Astrocyte of the cerebellum (primary cell): ENCODE data around the gene RPS27L.
A peak's percentile ranks its signal among the peaks of the same experiment; 100 is the strongest.

Source experiments
- DNase-seq: peaks from one replicate; pipeline ENCODE4 v3.0.0-alpha.2; 2011; ENCODE audit warnings: low read depth
- H3K4me3 ChIP-seq: 2 replicates; pipeline ENCODE4 v1.5.1; 2011; ENCODE audit warnings: mild to moderate bottlenecking, low read depth, low read length, moderate library complexity
- in situ Hi-C: cut with HindIII; loops from 2 replicates; pipeline ENCODE4 v1.10.0; 2017; ENCODE audit warnings: low sequenced_read_pairs
- TF ChIP-seq, protein P1 (sequence below): IDR thresholded peaks from 2 replicates; pipeline ENCODE4 v1.5.1; 2012; ENCODE audit warnings: low read length, low read depth, moderate library complexity, mild to moderate bottlenecking; ENCODE audit errors: missing control alignments

Gene RPS27L

DNA sequence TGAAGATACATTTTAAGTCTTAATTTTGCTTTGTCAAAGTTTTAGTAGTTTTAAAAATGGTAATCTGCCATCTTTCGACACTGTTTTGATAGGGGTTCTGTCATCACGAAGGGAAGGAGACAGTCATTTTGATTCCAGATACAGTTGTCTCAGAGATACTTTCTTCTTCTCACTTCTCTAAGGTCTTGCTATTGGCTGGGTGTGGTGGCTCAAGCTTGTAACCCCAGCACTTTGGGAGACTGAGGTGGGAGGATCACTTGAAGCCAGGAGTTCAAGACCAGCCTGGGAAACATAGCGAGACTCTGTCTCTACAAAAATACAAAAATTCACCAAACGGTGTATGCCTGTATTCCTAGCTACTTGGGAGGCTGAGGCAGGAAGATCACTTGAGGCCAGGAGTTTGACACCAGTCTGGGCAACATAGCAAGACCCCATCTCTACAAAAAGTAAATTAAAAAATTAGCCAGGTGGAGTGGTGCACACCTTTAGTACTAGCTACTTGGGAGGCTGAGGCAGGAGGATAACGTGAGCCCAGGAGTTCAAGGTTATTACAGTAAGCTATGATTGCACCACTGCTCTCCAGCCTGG, 35.4 kb upstream of the RPS27L start:
- no peak for DNase-seq
- in situ Hi-C loops, result no loop called here
- TF ChIP-seq, protein P1, sequence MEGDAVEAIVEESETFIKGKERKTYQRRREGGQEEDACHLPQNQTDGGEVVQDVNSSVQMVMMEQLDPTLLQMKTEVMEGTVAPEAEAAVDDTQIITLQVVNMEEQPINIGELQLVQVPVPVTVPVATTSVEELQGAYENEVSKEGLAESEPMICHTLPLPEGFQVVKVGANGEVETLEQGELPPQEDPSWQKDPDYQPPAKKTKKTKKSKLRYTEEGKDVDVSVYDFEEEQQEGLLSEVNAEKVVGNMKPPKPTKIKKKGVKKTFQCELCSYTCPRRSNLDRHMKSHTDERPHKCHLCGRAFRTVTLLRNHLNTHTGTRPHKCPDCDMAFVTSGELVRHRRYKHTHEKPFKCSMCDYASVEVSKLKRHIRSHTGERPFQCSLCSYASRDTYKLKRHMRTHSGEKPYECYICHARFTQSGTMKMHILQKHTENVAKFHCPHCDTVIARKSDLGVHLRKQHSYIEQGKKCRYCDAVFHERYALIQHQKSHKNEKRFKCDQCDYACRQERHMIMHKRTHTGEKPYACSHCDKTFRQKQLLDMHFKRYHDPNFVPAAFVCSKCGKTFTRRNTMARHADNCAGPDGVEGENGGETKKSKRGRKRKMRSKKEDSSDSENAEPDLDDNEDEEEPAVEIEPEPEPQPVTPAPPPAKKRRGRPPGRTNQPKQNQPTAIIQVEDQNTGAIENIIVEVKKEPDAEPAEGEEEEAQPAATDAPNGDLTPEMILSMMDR, result no peak
- H3K4me3 ChIP-seq, result no peak overlapping the region

DNA sequence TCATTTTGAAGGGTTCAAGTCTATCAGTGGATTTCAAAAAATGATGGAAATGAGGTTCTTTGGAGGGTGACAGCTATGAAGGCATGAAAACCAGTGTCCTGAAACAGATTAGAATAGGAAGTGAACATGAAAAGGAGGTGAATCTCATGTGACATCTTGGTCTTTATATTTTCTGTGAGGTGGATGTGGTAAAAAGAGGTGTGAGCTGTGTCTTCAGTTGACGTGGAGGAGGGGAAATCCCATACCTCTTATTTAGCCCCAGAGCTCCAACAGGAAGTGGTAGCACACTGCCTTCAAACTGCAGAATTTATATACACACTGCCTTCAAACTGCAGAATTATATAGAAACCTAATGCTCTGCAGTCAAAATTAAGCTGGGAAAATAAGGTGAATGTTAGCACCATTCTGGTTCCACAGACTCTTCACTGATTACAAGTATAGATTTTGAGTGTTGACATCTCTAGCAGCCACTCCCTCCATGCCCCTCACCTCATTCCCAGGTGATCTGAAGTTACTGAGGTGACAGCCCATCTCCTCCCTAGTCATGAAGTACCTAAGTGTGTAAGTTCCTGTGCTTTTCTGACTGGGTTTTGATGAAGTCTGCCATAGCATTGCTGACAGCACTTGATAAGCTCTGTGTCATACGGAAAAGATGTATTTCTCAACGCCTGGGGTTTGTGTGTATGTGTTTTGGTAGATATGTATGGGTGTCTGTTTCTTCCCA, 34.8 kb upstream of the RPS27L start:
- TF ChIP-seq, protein P1, result no peak
- in situ Hi-C loops, result no loop called here
- no peak overlapping the region for H3K4me3 ChIP-seq
- DNase-seq, result no peak

DNA sequence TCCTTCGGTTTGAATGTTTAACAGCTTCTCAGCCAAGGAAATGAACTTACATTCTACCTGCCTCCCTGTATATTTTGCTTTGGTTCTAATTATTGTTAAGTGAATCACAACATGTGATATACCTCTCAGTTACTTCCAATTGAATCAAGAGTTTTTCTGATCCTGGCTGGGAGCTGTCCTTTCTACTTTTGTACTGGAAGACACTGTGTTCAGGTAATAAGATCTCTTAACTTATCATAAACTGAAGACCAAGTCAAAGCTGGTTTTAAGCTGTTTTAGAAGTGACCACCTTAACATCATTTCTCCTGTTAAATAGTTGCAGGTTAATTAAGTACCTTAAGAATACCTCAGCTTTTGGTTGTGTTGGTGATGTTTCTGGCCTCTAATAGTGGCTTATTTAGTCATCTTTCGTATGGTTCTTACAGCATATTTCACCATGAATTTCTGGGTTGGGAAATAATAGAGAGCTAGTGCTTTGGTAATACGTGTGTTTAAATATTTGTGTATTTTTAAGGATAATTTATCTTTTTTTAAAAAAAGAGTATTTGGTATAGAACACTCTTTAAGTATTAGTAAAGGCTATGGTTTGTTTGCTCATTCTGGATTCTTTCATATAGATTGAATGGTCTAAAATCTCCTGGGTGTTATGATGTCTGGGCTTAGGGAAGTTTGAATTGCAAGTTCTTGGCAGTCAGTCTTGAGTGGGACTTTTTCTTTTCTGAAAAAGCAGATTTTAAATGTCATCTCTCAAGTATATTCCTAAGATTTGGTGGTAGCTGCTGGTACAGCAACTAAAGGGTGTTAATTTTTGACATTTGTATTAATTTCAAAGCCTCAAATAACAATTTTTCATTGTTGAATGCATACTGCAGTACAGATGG, 33.7 kb upstream of the RPS27L start:
- TF ChIP-seq, protein P1, result no peak
- no peak for DNase-seq
- peak overlapping the region; percentile 79 for H3K4me3 ChIP-seq
- in situ Hi-C loops, result no loop called here

DNA sequence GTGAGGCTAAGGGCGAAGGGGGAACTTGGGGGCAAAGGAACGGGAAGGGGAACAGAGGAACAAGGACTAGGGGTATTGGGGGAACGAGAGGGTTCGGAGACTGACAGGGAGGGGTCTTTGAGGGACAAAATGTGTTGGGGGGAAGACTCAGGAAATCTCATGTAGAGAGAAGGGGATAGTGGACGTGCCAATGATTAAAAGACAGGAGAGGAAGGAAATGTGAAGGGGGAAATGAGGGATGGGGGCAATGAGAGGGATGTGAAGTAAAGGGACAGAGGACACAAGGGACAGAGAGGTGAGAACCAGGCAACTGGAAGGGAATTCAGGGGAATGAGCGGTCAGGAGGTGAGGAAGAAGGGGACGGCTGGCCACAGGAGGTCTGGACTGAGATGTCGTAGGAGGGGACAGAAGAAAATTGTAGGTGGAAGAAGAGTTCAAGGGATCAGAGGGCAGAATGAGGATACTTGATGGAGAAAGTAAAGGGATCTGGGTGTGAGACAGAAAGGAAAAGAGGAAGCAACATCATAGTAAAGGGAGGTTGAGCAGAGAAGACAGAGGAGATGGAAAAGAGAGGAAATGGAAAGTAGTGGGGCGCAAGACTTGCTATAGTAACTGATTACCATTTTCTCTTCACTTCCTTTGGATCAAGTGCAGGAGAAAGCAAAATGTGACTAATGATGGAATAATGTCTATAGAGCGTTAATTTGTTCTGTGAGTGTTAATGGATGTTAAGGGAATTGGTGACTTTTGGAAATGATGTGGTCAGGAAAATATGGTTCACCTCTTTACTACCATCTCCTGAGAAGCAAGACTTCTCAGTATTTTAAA, 32.9 kb upstream of the RPS27L start:
- no peak for DNase-seq
- in situ Hi-C loops, result loop anchor here (5.0 kb wide), 1 partner anchor 67 kb away; no protein-coding TSS in a partner anchor
- TF ChIP-seq, protein P1, result no peak
- peak overlapping the region; percentile 79 for H3K4me3 ChIP-seq

DNA sequence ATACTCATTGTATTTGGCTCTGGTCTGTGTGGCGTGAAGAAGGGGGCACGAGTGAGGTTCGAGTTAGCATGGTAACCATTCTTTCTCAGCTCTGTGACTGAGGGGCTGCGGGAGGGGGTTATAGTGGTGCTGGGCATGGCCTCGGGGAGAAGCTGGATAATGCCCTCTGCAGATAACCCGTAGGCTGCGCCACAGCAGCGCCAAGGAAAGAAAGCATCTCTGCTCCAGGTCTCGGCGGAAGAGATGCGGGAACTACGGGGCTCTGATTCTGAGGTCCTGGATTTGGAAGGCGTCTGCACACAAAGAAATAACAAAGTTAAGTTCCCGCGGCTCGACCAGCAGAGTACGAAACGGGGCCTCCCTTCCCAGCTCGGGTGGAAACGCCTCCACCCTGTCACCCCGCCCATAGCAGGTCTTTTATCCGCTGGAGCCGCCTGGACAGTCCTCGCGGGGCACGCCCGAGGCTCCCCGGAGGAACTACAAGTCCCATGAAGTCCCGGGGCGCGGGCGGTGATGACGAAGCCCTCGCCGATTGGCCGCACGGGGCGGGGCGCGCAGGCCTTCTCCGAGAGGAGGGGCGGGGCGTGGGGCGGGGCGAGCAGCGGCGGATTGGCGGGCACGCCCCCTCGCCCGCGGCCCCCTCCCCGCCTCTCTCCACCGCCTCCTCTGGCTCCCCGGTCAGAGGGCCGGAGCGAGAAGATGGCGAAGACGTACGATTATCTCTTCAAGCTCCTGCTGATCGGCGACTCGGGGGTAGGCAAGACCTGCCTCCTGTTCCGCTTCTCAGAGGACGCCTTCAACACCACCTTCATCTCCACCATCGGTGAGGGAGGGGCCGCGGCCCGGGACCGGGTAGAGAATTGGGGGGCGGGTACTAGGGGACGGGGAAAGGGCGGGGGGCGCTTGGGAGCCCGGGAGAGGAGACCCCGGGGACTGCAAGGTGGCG, 31.9 kb upstream of the RPS27L start, which contains the start of gene RAB8B:
Gene RAB8B (plus strand): TSS at position 681 of the 946 bp plus-strand sequence. CDS start 19 bp downstream, at position 700.
- peak; percentile 86 for DNase-seq
- TF ChIP-seq, protein P1, result peak; percentile 3
- in situ Hi-C loops, result loop anchor here (5.0 kb wide), 1 partner anchor 68 kb away; no protein-coding TSS in a partner anchor
- H3K4me3 ChIP-seq, result peak within 1 kb of the TSS; percentile 79
